ENCODE measurements around the gene TMED1. TPM values are rescaled to one million over a fixed set of nuclear protein-coding genes. Genes with fewer than 3 reads are reported as not detected.

Gene TMED1
- total RNA-seq, 1 experiment from 2014 or later = 32.3 TPM

DNA sequence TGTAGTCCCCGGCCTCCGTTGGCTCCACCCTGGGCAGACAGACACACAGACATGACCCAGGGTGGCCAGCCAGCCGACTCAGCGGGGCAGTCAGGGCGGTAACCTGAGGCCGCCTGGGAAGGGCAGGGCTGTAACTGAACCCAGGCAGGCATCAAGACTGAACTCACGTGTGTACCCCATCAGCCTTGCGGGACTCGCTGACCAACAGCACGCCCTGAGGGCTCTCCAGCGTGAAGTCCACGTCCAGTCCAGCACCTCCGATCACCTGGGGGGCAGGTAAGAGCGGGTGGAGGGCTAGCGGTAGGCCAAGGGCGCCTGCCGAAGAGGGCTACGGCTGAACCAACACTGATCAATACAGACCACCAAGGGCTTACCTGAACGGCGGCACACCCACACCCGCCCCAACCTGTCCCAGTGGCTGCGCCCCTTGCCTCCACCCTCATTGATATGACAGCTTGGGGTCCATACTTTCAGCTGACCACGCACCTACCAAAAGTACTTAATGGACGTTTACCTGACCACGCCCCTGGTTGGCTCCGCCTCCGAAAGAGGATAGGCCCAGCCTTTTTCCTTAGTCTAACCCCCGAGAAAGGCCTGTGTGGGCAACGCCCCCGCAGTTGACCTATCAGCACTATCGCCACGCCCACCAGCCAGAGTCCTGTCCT, 791 bp downstream of the TMED1 start:
- H3K9ac ChIP-seq (ENCODE audit: extremely low read depth, insufficient read length, low read length) = no peak overlapping the region
- TF ChIP-seq, protein P1, sequence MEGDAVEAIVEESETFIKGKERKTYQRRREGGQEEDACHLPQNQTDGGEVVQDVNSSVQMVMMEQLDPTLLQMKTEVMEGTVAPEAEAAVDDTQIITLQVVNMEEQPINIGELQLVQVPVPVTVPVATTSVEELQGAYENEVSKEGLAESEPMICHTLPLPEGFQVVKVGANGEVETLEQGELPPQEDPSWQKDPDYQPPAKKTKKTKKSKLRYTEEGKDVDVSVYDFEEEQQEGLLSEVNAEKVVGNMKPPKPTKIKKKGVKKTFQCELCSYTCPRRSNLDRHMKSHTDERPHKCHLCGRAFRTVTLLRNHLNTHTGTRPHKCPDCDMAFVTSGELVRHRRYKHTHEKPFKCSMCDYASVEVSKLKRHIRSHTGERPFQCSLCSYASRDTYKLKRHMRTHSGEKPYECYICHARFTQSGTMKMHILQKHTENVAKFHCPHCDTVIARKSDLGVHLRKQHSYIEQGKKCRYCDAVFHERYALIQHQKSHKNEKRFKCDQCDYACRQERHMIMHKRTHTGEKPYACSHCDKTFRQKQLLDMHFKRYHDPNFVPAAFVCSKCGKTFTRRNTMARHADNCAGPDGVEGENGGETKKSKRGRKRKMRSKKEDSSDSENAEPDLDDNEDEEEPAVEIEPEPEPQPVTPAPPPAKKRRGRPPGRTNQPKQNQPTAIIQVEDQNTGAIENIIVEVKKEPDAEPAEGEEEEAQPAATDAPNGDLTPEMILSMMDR (conservative IDR thresholded peaks at IDR 0.05) = no peak
- peaks cover 3 to 27% (median 16%) of the 10 kb centered on the region in 3 experiments; a peak in 6 of 7 replicates for H3K36me3 Mint-ChIP-seq (ENCODE audit: insufficient read depth in 1 of 3, low read depth in 3 of 3)
- DNase-seq = peak; percentile 100
- H3K27ac ChIP-seq (ENCODE audit: insufficient read length, low read depth, low read length) = no peak overlapping the region
- H3K79me2 ChIP-seq (ENCODE audit: insufficient read depth, low read length) = no peaks in the 10 kb centered on the region
- no peak overlapping the region for H2BK5ac ChIP-seq (ENCODE audit: insufficient read length, low read length)
- H3K4me1 ChIP-seq (ENCODE audit: insufficient read depth, low read length) = no peaks in the 10 kb centered on the region; the same call in 1 of the 2 replicates
- no peak overlapping the region for H3K14ac ChIP-seq (ENCODE audit: insufficient read depth, low read length)
- H2BK120ac ChIP-seq (ENCODE audit: low read depth, low read length, poor library complexity, severe bottlenecking) = no peak overlapping the region
- no peak overlapping the region for H2AFZ ChIP-seq (ENCODE audit: low read length)
- no peak overlapping the region for H2AK5ac ChIP-seq (ENCODE audit: insufficient read length, low read length)
- no peak overlapping the region for H2BK20ac ChIP-seq (ENCODE audit: low read depth, low read length, poor library complexity, severe bottlenecking)
- H4K5ac ChIP-seq (ENCODE audit: insufficient read length, low read depth, low read length) = no peak overlapping the region
- no peak overlapping the region for H3K4ac ChIP-seq (ENCODE audit: low read depth, low read length)
- no peak overlapping the region for H2BK12ac ChIP-seq (ENCODE audit: insufficient read length, low read depth, low read length)
- H3K4me3 Mint-ChIP-seq = peak overlapping the region; percentile 87 to 90
- peak overlapping the region; percentile 43 for H3K4me2 ChIP-seq (ENCODE audit: insufficient read depth, insufficient read length, low read length)
- no peak overlapping the region for H3K56ac ChIP-seq (ENCODE audit: insufficient read length, low read depth, low read length)
- no peaks in the 10 kb centered on the region for H4K20me1 ChIP-seq (ENCODE audit: control insufficient read depth, insufficient read depth, insufficient read length)
- no peak overlapping the region for H4K91ac ChIP-seq (ENCODE audit: insufficient read length, low read depth, low read length)
- no peak overlapping the region for H4K8ac ChIP-seq (replicated peaks; ENCODE audit: insufficient read length, low read depth, low read length)
- H3K4me1 Mint-ChIP-seq = peaks cover 4 to 13% of the 10 kb centered on the region in 2 experiments
- H3K9me3 Mint-ChIP-seq = peaks cover 20 to 25% of the 10 kb centered on the region in 2 experiments; a peak in 4 of 5 replicates
- peak overlapping the region; percentile 72 to 100 (median 82); a peak in 3 of 7 replicates for H3K27ac Mint-ChIP-seq
- no peak overlapping the region for H3T11ph ChIP-seq (ENCODE audit: low read length)
- no peaks in the 10 kb centered on the region for H3K27me3 ChIP-seq (ENCODE audit: insufficient read depth, low read length)
- H3K9me3 ChIP-seq (ENCODE audit: control insufficient read depth, low read depth, low read length) = no peaks in the 10 kb centered on the region
- no CpG with 5 or more reads among the region's 32 CpGs for WGBS (ENCODE audit: extremely low coverage, insufficient read length, low lambda C conversion rate)
- H3K27me3 Mint-ChIP-seq (ENCODE audit: low read depth) = peaks cover 27% of the 10 kb centered on the region
- H3K23ac ChIP-seq (ENCODE audit: insufficient read length, low read depth, low read length) = no peak overlapping the region
- no peaks in the 10 kb centered on the region for H3K23me2 ChIP-seq (ENCODE audit: insufficient read length, low read depth, low read length, poor library complexity, severe bottlenecking)
- no peaks in the 10 kb centered on the region for H3K79me1 ChIP-seq (ENCODE audit: insufficient read depth, low read depth, low read length, poor library complexity, severe bottlenecking)
- H2BK15ac ChIP-seq (ENCODE audit: low read depth, low read length) = no peak overlapping the region
- H3K18ac ChIP-seq (ENCODE audit: insufficient read length, low read depth, low read length) = no peak overlapping the region

All from H9 (cell line).